Esophagus squamous epithelium (tissue), 4 donors: ENCODE measurements around the gene MOB3B.

Experiments
- CTCF ChIP-seq, 6 experiments: fragments of 450-650 bp in 4 of 6; fragments of 200-600 bp in 2 of 6; sonication (generic) in 2 of 6; IDR thresholded peaks; one replicate each; pipeline ENCODE4 v1.5.1; 2016 to 2019; ENCODE audit warnings: antibody characterized with exemption in 6 of 6, mild to moderate bottlenecking in 4 of 6, moderate library complexity in 4 of 6
- POLR2A ChIP-seq, 4 donors: fragments of 450-650 bp; IDR thresholded peaks; one replicate each; pipeline ENCODE4 v1.6.1; 2017; ENCODE audit warnings: antibody characterized with exemption in 4 of 4, mild to moderate bottlenecking in 4 of 4, moderate library complexity in 3 of 4

- no peak for TF ChIP-seq CTCF (IDR thresholded peaks at IDR 0.05)
- no peak for TF ChIP-seq POLR2A (IDR thresholded peaks at IDR 0.05)
Measured at GRCh38 chr9:27453860-27454553, 75.6 kb downstream of the MOB3B start.
